HEK293 (cell line): ENCODE data around the gene SLC25A44.

Experiments
- CTCF ChIA-PET: fragments of 350-600 bp; formaldehyde crosslinking; extraction: SDS; loops from one replicate; lab custom pipeline; 2021; ENCODE audit warnings: antibody characterized with exemption; lab: Yijun Ruan, JAX
- POLR2A ChIA-PET: fragments of 300-600 bp; formaldehyde crosslinking; extraction: SDS; loops from one replicate; lab custom pipeline; 2020; ENCODE audit warnings: antibody characterized with exemption, inconsistent platforms; lab: Yijun Ruan, JAX
- H3K27ac ChIP-seq: fragments of 200-500 bp; sonication (Bioruptor generic); 2 replicates; pipeline ENCODE4 v1.5.1; 2014; ENCODE audit warnings: low read depth, low read length, control low read depth, inconsistent platforms; ENCODE audit errors: extremely low read depth
- H3K36me3 ChIP-seq, 2 experiments: fragments of 200-500 bp in 1 of 2; sonication (Bioruptor generic) in 1 of 2; 1 replicate in 1 of 2; 2 replicates in 1 of 2; pipeline ENCODE4 v1.5.1; 2014 to 2017; ENCODE audit warnings: inconsistent platforms in 2 of 2, low read length in 2 of 2; ENCODE audit not compliant: control insufficient read depth in 2 of 2, insufficient read depth in 1 of 2
- H3K4me1 ChIP-seq: fragments of 200-500 bp; sonication (Bioruptor generic); 2 replicates; pipeline ENCODE4 v1.5.1; 2014; ENCODE audit warnings: mild to moderate bottlenecking, low read length, inconsistent platforms; ENCODE audit not compliant: control insufficient read depth, insufficient read depth
- H3K4me3 ChIP-seq: 2 replicates; pipeline ENCODE4 v1.5.1; 2011; ENCODE audit warnings: low read depth, mild to moderate bottlenecking, control low read depth, low read length, moderate library complexity
- H3K9me3 ChIP-seq: fragments of 200-500 bp; sonication (Bioruptor generic); 2 replicates; pipeline ENCODE4 v1.5.1; 2014; ENCODE audit warnings: low read depth, low read length, inconsistent platforms; ENCODE audit not compliant: control insufficient read depth, insufficient read depth
- ATF2 ChIP-seq: fragments of 450-650 bp; formaldehyde crosslinking; IDR thresholded peaks from 2 replicates; pipeline ENCODE4 v1.5.1; 2016; ENCODE audit warnings: missing biosample characterization, missing genetic modification characterization, low read depth
- HOXA7 ChIP-seq: sonication (generic); formaldehyde crosslinking; IDR thresholded peaks from 2 replicates; pipeline ENCODE4 v1.8.1; 2022; ENCODE audit warnings: missing genetic modification reagents, borderline replicate concordance
- MEIS1 ChIP-seq: sonication (generic); formaldehyde crosslinking; IDR thresholded peaks from 2 replicates; pipeline ENCODE4 v1.8.1; 2022; ENCODE audit warnings: missing genetic modification reagents, mild to moderate bottlenecking, borderline replicate concordance
- REST ChIP-seq: fragments of 450-650 bp; formaldehyde crosslinking; IDR thresholded peaks from 2 replicates; pipeline ENCODE4 v1.5.1; 2016; ENCODE audit warnings: missing biosample characterization, missing genetic modification characterization
- SALL2 ChIP-seq: fragments of 450-650 bp; formaldehyde crosslinking; IDR thresholded peaks from 2 replicates; pipeline ENCODE4 v1.5.0; 2017; ENCODE audit warnings: missing biosample characterization, mild to moderate bottlenecking, missing genetic modification characterization, borderline replicate concordance
- WT1 ChIP-seq: fragments of 450-650 bp; formaldehyde crosslinking; IDR thresholded peaks from 2 replicates; pipeline ENCODE4 v1.5.1; 2016; ENCODE audit warnings: missing biosample characterization, missing genetic modification characterization
- ZNF362 ChIP-seq: fragments of 450-650 bp; formaldehyde crosslinking; IDR thresholded peaks from 2 replicates; pipeline ENCODE4 v1.5.1; 2016; ENCODE audit warnings: missing biosample characterization, missing genetic modification characterization
- ZNF423 ChIP-seq: fragments of 450-650 bp; formaldehyde crosslinking; IDR thresholded peaks from 2 replicates; pipeline ENCODE4 v1.5.1; 2016; ENCODE audit warnings: missing biosample characterization, missing genetic modification characterization
- ZNF518A ChIP-seq: fragments of 450-650 bp; formaldehyde crosslinking; conservative IDR thresholded peaks from 2 replicates; pipeline ENCODE4 v1.5.1; 2016; ENCODE audit warnings: low read depth, missing biosample characterization, missing genetic modification characterization
- ZNF623 ChIP-seq: fragments of 450-650 bp; formaldehyde crosslinking; IDR thresholded peaks from 2 replicates; pipeline ENCODE4 v1.5.1; 2016; ENCODE audit warnings: missing biosample characterization, missing genetic modification characterization
- ZNF629 ChIP-seq: fragments of 450-650 bp; formaldehyde crosslinking; IDR thresholded peaks from 2 replicates; pipeline ENCODE4 v1.5.1; 2017; ENCODE audit warnings: missing biosample characterization, missing genetic modification characterization
- ZNF791 ChIP-seq: fragments of 450-650 bp; formaldehyde crosslinking; IDR thresholded peaks from 2 replicates; pipeline ENCODE4 v1.5.1; 2016; ENCODE audit warnings: missing biosample characterization, missing genetic modification characterization
- ZNF830 ChIP-seq: fragments of 450-650 bp; IDR thresholded peaks from 2 replicates; pipeline ENCODE4 v1.5.0; 2018; ENCODE audit warnings: missing biosample characterization, missing genetic modification characterization, low read depth, mild to moderate bottlenecking, moderate library complexity
- ZXDB ChIP-seq: fragments of 450-650 bp; formaldehyde crosslinking; IDR thresholded peaks from 2 replicates; pipeline ENCODE4 v1.5.1; 2016; ENCODE audit warnings: missing biosample characterization, missing genetic modification characterization
- TF ChIP-seq, protein P1 (sequence below): fragments of 450-650 bp; formaldehyde crosslinking; IDR thresholded peaks from 2 replicates; pipeline ENCODE4 v1.5.1; 2016; ENCODE audit warnings: missing biosample characterization, missing genetic modification characterization

SLC25A44 gene

GRCh38 chr1:156155756-156156510, 38.0 kb upstream of the SLC25A44 start:
- ChIA-PET CTCF (interaction anchor here (0.5 to 1.7 kb wide), 3 partner anchors 14 to 255 kb away, joined by 3 to 11 read pairs (median 7); no protein-coding TSS in a partner anchor), POLR2A (no interaction called here)
- H3K4me3 ChIP-seq = no peak overlapping the region
- no peaks in the 10 kb centered on the region for H3K9me3 ChIP-seq
- TF ChIP-seq, protein P1, sequence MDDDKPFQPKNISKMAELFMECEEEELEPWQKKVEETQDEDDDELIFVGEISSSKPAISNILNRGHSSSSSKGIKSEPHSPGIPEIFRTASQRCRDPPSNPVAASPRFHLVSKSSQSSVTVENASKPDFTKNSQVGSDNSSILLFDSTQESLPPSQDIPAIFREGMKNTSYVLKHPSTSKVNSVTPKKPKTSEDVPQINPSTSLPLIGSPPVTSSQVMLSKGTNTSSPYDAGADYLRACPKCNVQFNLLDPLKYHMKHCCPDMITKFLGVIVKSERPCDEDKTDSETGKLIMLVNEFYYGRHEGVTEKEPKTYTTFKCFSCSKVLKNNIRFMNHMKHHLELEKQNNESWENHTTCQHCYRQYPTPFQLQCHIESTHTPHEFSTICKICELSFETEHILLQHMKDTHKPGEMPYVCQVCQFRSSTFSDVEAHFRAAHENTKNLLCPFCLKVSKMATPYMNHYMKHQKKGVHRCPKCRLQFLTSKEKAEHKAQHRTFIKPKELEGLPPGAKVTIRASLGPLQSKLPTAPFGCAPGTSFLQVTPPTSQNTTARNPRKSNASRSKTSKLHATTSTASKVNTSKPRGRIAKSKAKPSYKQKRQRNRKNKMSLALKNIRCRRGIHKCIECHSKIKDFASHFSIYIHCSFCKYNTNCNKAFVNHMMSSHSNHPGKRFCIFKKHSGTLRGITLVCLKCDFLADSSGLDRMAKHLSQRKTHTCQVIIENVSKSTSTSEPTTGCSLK = no peak
- TF ChIP-seq ZNF791 (no peak), MEIS1 (CRISPR knock-in tag) (no peak), REST (no peak), ZXDB (no peak), ZNF830 (tag by site-specific recombination) (no peak), SALL2 (tag by site-specific recombination) (no peak), ZNF362 (tag by site-specific recombination) (no peak), HOXA7 (CRISPR knock-in tag) (no peak), ATF2 (tag by site-specific recombination) (no peak), ZNF423 (tag by site-specific recombination) (no peak), ZNF629 (tag by site-specific recombination) (no peak), WT1 (tag by site-specific recombination) (no peak), ZNF518A (tag by site-specific recombination) (no peak), ZNF623 (tag by site-specific recombination) (no peak)
- TF ChIP-seq, all 188 proteins: peak for 0
- Histone ChIP-seq H3K27ac (no peak overlapping the region), H3K4me1 (no peaks in the 10 kb centered on the region), H3K36me3 (no peaks in the 10 kb centered on the region)
